ENCODE measurements around the gene DCTN1. TPM values are rescaled to one million over a fixed set of nuclear protein-coding genes. Genes with fewer than 3 reads are reported as not detected.
A peak's percentile ranks its signal among the peaks of the same experiment; 100 is the strongest.

The DCTN1 gene
- polyA plus RNA-seq, 3 donors, result 137 to 143 (median 140) TPM

GRCh38 chr2:74414881-74415761, 35.0 kb upstream of the DCTN1 start:
- no peak for DNase-seq (ENCODE audit: low read depth in 3 of 3, low spot score in 2 of 3)

GRCh38 chr2:74414441-74414840, 34.3 kb upstream of the DCTN1 start:
- no peak for DNase-seq (ENCODE audit: low read depth in 3 of 3, low spot score in 2 of 3)

GRCh38 chr2:74413001-74413698, 33.0 kb upstream of the DCTN1 start:
- DNase-seq (ENCODE audit: low read depth in 3 of 3, low spot score in 2 of 3), result no peak

GRCh38 chr2:74407682-74408081, 27.6 kb upstream of the DCTN1 start:
- DNase-seq (ENCODE audit: low read depth in 3 of 3, low spot score in 2 of 3), result no peak

GRCh38 chr2:74406035-74406434, 25.9 kb upstream of the DCTN1 start:
- no peak for DNase-seq (ENCODE audit: low read depth in 3 of 3, low spot score in 2 of 3)

GRCh38 chr2:74401891-74402290, 21.8 kb upstream of the DCTN1 start:
- no peak for DNase-seq (ENCODE audit: low read depth in 3 of 3, low spot score in 2 of 3)

GRCh38 chr2:74399785-74400184, 19.7 kb upstream of the DCTN1 start:
- DNase-seq (ENCODE audit: low read depth in 3 of 3, low spot score in 2 of 3), result no peak

- DNase-seq (ENCODE audit: low read depth in 3 of 3, low spot score in 2 of 3), result no peak
These were observed 16.0 kb upstream of the DCTN1 start for GRCh38 chr2:74396149-74396548.

- no peak for DNase-seq (ENCODE audit: low read depth in 3 of 3, low spot score in 2 of 3)
These were observed 13.4 kb upstream of the DCTN1 start for GRCh38 chr2:74393525-74393924.

- no peak for DNase-seq (ENCODE audit: low read depth in 3 of 3, low spot score in 2 of 3)
These were observed 12.3 kb upstream of the DCTN1 start for GRCh38 chr2:74392449-74392743.

GRCh38 chr2:74391580-74392448, 11.7 kb upstream of the DCTN1 start:
- DNase-seq (ENCODE audit: low read depth in 3 of 3, low spot score in 2 of 3), result peak; percentile 86 to 93 (median 90)

- no peak for DNase-seq (ENCODE audit: low read depth in 3 of 3, low spot score in 2 of 3)
These were observed 11.1 kb upstream of the DCTN1 start for GRCh38 chr2:74391209-74391579.

- DNase-seq (ENCODE audit: low read depth in 3 of 3, low spot score in 2 of 3), result no peak
These were observed 10.5 kb upstream of the DCTN1 start for GRCh38 chr2:74390606-74391005.

GRCh38 chr2:74387346-74387745, 7.2 kb upstream of the DCTN1 start:
- DNase-seq (ENCODE audit: low read depth in 3 of 3, low spot score in 2 of 3), result no peak

GRCh38 chr2:74385396-74385795, 5.3 kb upstream of the DCTN1 start:
- no peak for DNase-seq (ENCODE audit: low read depth in 3 of 3, low spot score in 2 of 3)

GRCh38 chr2:74384051-74384450, 3.9 kb upstream of the DCTN1 start:
- DNase-seq (ENCODE audit: low read depth in 3 of 3, low spot score in 2 of 3), result no peak

GRCh38 chr2:74383254-74383653, 3.1 kb upstream of the DCTN1 start:
- no peak for DNase-seq (ENCODE audit: low read depth in 3 of 3, low spot score in 2 of 3)

GRCh38 chr2:74381751-74382150, 1.6 kb upstream of the DCTN1 start:
- no peak for DNase-seq (ENCODE audit: low read depth in 3 of 3, low spot score in 2 of 3)

- DNase-seq (ENCODE audit: low read depth in 3 of 3, low spot score in 2 of 3), result no peak
These were observed 2.1 kb downstream of the DCTN1 start for GRCh38 chr2:74378007-74378406.

GRCh38 chr2:74375838-74376237, 4.3 kb downstream of the DCTN1 start:
- no peak for DNase-seq (ENCODE audit: low read depth in 3 of 3, low spot score in 2 of 3)

GRCh38 chr2:74374509-74375205, 5.5 kb downstream of the DCTN1 start:
- DNase-seq (ENCODE audit: low read depth in 3 of 3, low spot score in 2 of 3), result peak in 2 of 3 donors; percentile 59 to 74
